Fibroblast of the aortic adventitia (primary cell): ENCODE results near the gene SELENOV. TPM values are rescaled to one million over a fixed set of nuclear protein-coding genes. Genes with fewer than 3 reads are reported as not detected.
A peak's percentile ranks its signal among the peaks of the same experiment; 100 is the strongest.

ENCODE experiments used
- DNase-seq: peaks from one replicate; pipeline ENCODE4 v3.0.0-alpha.2; 2010; ENCODE audit warnings: low read depth
- H3K4me3 ChIP-seq: 2 replicates; pipeline ENCODE4 v1.5.1; 2011; ENCODE audit warnings: low read depth, mild to moderate bottlenecking, control low read depth, low read length, moderate library complexity
- total RNA-seq: library from RNA; depleted of rRNA; stranded (reverse); fragments of >200 nt; gene quantifications from 2 replicates; pipeline ENCODE4 v1.2.3, GENCODE V29; 2012; ENCODE audit warnings: low replicate concordance
- TF ChIP-seq, protein P1 (sequence below): IDR thresholded peaks from 2 replicates; pipeline ENCODE4 v1.5.1; 2011; ENCODE audit warnings: mild to moderate bottlenecking, low read length, control low read depth, inconsistent platforms; ENCODE audit not compliant: insufficient read depth

The SELENOV gene
- total RNA-seq, 1 donor, result not detected

DNA sequence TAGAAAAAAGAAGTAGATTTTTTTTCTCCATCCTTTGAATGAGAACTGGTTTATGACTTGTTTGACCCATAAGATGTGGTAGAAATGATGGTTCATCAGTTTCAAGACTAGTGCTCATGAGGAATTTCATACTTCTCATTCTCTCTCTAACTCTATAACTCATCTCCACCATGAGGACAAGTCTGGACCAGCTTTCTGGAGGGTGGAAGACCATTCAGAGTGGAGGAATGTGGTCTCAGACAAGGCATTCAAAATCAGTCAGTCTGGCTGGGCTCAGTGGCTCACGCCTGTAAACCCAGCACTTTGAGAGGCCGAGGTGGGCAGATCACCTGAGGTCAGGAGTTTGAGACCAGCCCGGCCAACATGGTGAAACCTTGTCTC, 28.5 kb downstream of the SELENOV start:
- no peak for DNase-seq
- no peak overlapping the region for H3K4me3 ChIP-seq
- TF ChIP-seq, protein P1, sequence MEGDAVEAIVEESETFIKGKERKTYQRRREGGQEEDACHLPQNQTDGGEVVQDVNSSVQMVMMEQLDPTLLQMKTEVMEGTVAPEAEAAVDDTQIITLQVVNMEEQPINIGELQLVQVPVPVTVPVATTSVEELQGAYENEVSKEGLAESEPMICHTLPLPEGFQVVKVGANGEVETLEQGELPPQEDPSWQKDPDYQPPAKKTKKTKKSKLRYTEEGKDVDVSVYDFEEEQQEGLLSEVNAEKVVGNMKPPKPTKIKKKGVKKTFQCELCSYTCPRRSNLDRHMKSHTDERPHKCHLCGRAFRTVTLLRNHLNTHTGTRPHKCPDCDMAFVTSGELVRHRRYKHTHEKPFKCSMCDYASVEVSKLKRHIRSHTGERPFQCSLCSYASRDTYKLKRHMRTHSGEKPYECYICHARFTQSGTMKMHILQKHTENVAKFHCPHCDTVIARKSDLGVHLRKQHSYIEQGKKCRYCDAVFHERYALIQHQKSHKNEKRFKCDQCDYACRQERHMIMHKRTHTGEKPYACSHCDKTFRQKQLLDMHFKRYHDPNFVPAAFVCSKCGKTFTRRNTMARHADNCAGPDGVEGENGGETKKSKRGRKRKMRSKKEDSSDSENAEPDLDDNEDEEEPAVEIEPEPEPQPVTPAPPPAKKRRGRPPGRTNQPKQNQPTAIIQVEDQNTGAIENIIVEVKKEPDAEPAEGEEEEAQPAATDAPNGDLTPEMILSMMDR, result no peak

GRCh38 chr19:39544226-39544903, 29.4 kb downstream of the SELENOV start:
- H3K4me3 ChIP-seq, result no peak overlapping the region
- TF ChIP-seq, protein P1, result no peak
- DNase-seq, result peak; percentile 15

GRCh38 chr19:39544911-39545310, 30.0 kb downstream of the SELENOV start:
- no peak overlapping the region for H3K4me3 ChIP-seq
- no peak for DNase-seq

GRCh38 chr19:39546599-39546998, 31.7 kb downstream of the SELENOV start:
- TF ChIP-seq, protein P1, result no peak
- no peak overlapping the region for H3K4me3 ChIP-seq
- no peak for DNase-seq

More at GRCh38 chr19:39544911-39545310, 30.0 kb downstream of the SELENOV start:
- TF ChIP-seq, protein P1, result no peak

DNA sequence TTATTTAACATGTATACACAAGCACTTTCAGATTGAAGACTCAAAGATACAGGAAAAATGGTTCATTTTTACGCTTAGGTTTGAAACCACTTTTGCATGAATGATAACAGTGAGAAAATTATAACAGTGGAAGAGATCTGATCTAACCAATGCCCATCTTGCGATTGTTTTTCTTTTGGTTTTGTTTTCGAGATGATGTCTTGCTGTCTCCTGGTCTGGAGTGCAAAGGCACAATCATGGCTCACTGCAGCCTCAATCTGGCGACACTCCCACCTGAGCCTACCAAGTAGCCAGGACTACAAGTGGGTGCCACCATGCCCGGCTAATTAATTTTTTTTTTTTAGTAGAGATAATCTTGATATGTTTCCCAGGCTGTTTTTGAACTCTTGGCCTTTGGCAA, 35.3 kb downstream of the SELENOV start:
- TF ChIP-seq, protein P1, result no peak
- DNase-seq, result no peak
- H3K4me3 ChIP-seq, result no peak overlapping the region

GRCh38 chr19:39553082-39553652, 38.2 kb downstream of the SELENOV start:
- no peak overlapping the region for H3K4me3 ChIP-seq
- TF ChIP-seq, protein P1, result no peak
- DNase-seq, result no peak
